NCI-H345 (cell line): ENCODE data around the gene GPR162.

ENCODE experiments used
- DNase-seq: peaks from one replicate; lab custom pipeline; 2025; lab: John Stamatoyannopoulos, UW

The GPR162 gene, protein sequence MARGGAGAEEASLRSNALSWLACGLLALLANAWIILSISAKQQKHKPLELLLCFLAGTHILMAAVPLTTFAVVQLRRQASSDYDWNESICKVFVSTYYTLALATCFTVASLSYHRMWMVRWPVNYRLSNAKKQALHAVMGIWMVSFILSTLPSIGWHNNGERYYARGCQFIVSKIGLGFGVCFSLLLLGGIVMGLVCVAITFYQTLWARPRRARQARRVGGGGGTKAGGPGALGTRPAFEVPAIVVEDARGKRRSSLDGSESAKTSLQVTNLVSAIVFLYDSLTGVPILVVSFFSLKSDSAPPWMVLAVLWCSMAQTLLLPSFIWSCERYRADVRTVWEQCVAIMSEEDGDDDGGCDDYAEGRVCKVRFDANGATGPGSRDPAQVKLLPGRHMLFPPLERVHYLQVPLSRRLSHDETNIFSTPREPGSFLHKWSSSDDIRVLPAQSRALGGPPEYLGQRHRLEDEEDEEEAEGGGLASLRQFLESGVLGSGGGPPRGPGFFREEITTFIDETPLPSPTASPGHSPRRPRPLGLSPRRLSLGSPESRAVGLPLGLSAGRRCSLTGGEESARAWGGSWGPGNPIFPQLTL

DNA sequence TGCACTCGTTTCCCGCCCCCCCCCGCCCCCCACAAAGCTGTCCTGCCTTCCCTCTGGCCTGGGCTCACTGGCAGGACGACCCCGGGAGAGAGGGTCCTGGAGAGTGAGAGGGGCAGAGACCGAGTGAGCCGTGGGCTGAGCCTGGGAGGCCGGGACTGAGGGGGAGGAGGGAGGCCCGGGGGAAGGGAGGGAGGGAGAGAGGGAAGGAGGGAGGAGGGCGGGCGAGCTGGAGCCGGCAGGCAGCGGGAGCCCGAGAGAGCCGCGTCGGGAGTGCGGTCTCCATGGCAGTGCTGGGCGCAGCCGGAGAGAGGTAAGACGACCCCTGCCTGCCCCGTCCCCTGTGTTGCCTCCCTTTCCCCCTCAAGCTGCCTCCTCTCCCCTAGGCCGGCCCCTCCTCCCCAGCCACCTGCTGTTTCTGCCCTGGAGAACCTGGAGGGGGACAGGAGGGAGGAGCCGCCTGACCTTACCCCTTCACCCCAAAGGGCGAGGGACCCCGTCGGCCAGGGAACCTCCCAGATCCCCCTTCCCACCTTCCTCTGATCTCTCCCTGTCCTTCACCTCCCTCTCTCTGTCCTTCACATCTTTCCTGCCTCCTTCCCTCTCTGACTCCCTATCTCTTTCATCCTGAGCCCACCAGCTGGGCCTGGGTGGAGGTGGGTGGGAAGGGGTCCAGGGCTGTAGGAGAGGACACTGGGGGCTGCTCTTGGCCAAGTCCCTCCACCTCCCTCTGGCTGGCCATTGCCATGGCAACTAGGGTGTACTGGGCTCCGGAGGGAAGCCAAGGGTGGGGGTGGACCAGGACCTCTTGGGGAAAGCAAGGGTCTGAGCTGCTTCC is at the start of gene GPR162:
TSS of gene GPR162 (plus strand) at position 231 of the 835 bp plus-strand sequence. CDS start 2,078 bp downstream, outside the sequence.
- DNase-seq, result peak; percentile 69

DNA sequence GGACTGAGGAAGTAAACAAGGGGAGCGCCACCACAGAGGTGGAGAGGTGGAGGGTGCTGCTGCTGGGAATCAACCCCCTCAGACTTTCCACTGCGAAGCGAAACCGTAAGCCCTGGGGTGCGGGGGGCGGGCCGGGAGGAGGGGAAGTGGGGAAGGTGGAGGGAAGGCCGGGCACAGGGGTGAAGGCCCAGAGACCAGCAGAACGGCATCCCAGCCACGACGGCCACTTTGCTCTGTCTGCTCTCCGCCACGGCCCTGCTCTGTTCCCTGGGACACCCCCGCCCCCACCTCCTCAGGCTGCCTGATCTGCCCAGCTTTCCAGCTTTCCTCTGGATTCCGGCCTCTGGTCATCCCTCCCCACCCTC is 49.3 kb upstream of the GPR162 start, which contains the start of gene LAG3:
TSS of gene LAG3 (plus strand) at position 190 of the 365 bp plus-strand sequence. CDS start 333 bp downstream, outside the sequence.
- DNase-seq, result no peak

DNA sequence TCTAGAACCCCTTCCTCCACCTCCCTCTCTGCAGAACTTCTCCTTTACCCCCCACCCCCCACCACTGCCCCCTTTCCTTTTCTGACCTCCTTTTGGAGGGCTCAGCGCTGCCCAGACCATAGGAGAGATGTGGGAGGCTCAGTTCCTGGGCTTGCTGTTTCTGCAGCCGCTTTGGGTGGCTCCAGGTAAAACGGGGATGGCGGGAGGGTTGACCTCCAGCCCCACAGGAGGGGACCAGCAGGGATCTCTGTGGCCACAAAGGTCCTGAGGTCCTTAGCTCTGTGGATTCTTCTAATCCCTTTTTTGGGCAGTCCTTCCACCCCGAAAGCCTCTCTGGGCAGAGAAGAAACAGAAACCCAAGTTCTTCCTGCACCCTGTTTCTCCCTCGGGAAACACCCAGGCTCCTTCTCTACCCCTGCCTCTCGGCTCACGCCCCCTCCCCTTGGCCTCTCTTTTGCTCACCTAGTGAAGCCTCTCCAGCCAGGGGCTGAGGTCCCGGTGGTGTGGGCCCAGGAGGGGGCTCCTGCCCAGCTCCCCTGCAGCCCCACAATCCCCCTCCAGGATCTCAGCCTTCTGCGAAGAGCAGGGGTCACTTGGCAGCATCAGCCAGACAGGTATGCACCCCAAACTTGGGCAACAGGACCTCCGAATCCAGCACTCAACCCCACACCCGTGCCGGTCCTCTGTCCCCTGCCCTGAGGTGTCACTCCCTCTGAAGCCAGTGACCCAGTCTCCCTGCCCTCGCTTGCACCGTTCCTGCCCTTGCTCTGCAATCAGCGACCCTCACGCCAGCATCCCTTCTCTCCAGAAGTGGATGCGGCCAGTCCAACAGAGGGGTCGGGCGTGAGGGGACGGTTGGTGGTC is 48.7 kb upstream of the GPR162 start:
- DNase-seq, result no peak

DNA sequence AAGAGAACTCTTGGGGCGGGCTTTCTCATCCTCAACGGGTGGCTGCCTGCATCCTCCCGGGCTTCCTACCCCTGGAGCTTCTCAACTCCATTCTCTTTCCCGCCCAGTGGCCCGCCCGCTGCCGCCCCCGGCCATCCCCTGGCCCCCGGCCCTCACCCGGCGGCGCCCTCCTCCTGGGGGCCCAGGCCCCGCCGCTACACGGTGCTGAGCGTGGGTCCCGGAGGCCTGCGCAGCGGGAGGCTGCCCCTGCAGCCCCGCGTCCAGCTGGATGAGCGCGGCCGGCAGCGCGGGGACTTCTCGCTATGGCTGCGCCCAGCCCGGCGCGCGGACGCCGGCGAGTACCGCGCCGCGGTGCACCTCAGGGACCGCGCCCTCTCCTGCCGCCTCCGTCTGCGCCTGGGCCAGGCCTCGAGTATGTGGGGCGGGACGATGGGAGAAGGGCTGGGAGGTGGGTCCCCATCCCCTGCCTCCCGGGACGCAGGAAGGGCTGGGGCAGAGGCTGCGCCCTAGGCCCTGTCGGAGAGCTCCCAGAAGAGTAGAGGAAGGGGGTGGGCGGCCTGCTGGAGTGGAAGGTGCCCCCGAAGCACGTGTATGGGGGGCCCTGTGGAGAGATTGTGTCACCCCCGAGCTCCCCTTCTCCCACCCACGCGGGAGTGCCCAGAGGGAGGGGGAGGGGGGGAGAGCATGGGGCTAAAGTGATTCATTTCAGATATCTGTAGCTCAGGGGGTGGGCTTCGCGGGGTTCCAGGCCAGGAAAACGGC is 47.9 kb upstream of the GPR162 start:
- DNase-seq, result no peak

DNA sequence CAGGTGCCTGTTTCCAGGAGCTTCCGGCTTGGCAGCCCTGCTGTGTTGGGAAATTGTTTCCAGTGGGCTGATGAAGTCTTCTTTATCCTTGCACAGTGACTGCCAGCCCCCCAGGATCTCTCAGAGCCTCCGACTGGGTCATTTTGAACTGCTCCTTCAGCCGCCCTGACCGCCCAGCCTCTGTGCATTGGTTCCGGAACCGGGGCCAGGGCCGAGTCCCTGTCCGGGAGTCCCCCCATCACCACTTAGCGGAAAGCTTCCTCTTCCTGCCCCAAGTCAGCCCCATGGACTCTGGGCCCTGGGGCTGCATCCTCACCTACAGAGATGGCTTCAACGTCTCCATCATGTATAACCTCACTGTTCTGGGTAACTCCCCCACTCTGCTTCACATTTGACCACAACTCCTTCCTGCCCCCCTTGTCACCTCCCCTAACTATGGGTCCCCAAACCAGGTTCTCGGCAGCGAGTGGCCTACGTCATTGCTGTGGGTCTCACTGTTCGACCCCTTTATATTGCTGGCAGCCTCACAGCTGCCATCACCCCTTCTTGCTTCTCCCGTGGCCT is 47.0 kb upstream of the GPR162 start:
- no peak for DNase-seq

DNA sequence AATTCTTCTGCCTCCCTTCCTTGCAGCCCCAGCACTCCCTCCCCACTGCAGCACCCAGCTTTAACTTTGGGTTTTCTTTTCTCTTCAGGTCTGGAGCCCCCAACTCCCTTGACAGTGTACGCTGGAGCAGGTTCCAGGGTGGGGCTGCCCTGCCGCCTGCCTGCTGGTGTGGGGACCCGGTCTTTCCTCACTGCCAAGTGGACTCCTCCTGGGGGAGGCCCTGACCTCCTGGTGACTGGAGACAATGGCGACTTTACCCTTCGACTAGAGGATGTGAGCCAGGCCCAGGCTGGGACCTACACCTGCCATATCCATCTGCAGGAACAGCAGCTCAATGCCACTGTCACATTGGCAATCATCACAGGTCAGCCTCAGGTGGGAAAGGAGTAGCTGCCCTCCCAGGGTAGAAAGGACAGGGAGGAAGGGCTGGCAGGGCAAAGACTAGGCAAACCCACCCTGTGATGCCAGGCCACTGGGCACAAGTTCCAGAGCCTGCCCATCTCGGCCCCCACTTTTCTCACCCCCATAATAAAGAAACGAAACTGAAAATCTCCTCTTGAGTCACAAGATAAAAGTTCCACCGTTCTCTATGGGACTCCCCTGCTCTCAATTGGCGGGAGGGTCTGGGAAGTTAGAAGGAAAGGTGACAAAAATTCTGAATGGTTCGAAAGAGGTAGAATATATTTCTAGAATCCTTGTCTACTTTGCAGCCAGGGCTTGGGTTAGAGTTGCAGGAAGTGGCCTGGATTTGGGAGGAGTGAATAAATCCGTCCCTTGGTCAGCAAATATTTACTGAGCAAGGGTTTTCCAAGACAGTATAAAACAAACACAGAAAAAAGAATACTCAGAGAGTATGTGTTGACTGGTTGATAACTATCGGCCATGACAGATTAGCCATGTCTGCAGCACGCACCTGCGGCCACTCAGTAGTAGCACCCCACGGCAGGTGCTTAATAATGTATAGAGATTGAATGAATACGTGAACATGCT is 46.1 kb upstream of the GPR162 start:
- DNase-seq, result no peak

DNA sequence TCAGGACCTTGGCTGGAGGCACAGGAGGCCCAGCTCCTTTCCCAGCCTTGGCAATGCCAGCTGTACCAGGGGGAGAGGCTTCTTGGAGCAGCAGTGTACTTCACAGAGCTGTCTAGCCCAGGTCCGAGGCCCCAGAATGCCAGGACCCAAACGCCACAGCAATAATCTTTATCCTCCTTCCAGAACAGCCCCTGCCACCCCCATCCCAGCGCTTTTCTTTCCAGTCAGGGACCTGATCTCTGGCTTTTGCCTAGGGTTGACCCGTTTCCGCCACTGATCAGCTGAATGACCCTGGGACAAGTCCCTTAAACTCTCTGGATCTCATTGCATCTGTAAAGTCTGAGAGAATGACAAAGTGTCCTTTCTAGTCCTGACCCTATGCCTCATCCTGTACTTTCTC is 44.2 kb upstream of the GPR162 start:
- no peak for DNase-seq

DNA sequence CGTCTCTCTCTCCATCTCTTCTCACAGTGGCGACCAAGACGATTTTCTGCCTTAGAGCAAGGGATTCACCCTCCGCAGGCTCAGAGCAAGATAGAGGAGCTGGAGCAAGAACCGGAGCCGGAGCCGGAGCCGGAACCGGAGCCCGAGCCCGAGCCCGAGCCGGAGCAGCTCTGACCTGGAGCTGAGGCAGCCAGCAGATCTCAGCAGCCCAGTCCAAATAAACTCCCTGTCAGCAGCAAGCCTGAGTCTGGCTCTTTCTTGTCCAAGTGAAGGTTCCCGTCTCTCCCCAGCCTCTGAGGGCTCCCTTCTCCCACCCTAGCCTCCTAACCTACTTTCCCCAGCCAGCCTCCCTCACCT is 43.4 kb upstream of the GPR162 start:
- no peak for DNase-seq

DNA sequence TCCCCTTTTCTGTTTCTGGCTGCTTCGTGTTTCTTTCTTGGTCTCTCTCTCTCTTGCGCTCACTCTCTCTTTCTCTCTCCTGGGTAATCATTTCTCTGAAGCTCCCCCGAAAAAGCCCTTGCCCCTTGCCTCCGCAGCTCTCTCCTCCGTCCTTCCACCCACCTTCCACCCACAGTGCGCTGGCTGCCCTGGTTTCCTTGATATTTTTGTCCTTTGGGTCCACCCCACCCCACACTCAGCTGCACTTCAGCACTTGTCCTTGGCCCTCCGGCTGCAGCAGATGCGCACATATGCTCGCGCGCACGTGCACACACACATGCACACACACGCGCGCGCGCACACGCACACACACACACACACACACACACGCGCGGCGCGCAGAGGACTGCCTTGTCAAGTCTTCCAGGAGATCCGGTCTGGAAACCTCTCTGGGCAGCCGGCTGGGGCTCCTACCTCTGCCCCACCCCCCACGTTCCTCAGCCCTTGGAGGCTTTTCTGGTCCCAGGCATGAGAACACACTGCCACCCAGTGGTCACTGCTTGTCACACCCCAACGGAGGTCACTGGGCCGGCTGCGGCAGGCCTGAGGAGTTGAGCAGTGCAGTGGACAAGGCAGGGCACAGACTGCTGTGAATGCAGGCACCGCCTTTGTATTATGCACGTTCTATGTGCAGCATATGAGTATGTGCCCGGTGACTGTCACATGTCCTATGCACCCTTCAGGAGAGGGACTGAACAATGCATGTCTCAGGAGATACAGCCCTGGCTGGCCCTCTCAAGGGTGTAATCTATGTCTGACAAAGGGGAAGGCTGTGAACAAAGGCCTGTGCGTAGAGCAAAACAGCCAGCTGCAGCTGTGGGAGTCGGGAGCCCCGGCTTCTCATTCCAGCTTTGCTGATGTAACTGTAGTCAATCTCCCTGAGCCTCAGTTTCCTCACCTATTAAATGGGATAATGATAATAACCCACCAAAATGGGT is 42.8 kb upstream of the GPR162 start:
- DNase-seq, result peak; percentile 91

DNA sequence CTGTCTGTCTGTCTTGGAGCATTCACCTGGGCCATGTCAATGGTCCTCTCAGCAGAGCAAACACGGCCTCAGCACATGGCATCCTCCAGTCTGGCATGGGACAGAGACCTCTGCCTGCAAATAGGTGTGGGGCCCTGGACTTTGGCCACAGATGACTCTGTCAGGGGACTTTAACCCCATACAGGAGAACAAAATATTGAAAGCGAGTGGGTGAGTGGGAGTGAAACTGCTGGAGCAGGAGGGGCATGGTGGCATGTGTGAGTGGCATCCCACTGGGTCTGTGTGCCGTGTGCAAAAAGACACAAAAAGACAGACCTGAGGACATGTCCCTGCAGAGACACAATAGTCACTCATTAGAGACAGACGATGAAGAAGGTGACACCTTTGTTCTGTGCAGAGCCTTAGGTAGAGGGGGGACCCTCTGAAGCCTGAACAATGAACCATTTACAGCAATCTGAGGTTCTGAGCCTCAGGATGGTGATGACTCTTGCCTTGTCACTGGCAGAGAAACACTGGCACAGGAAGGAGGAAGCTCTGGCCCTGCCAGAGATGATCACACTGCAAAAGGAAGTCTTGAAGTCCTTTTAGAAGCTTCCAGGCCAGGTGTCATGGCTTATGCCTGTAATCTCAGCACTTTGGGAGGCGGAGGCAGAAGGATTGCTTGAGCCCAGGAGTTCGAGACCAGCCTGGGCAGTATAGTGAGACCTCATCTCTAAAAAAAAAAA is 41.8 kb upstream of the GPR162 start:
- no peak for DNase-seq

DNA sequence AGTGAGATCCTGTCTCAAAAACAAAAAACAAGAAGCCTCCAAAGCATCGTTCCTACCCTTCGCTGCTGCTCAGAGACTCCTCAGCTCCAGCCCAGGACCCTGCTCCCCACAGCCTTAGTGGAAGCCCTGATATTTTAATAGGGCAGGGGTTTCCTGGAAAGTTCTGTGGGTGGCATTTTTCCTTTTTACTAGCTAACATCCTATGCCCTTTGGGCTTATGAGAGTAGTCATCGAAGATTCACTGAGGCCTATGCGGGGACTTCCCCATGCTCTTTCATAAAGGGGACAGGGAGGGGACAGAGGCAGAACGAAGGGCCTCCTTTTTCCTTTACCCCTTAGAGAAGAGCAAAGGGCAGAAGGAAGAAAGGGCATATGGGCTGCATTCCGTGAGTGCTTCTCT is 41.0 kb upstream of the GPR162 start:
- no peak for DNase-seq

DNA sequence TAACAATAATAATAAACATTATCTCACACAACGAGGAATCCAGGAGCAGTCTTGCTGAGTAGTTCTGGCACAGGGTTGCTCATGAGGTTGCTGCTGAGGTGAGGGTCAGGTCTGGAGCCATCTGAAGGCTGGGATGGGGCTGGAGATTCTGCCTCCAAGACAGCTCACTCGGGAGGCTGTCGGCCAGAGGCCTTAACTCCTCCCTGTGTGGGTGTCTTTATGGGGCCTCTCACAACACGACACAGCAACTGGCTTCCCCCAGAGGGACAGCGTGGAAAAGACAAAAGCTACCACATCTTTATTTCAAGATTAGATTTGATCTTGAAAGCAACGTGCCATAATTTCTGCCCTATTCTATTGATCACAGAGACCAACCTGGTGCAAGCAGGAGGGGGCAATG is 39.5 kb upstream of the GPR162 start:
- no peak for DNase-seq

DNA sequence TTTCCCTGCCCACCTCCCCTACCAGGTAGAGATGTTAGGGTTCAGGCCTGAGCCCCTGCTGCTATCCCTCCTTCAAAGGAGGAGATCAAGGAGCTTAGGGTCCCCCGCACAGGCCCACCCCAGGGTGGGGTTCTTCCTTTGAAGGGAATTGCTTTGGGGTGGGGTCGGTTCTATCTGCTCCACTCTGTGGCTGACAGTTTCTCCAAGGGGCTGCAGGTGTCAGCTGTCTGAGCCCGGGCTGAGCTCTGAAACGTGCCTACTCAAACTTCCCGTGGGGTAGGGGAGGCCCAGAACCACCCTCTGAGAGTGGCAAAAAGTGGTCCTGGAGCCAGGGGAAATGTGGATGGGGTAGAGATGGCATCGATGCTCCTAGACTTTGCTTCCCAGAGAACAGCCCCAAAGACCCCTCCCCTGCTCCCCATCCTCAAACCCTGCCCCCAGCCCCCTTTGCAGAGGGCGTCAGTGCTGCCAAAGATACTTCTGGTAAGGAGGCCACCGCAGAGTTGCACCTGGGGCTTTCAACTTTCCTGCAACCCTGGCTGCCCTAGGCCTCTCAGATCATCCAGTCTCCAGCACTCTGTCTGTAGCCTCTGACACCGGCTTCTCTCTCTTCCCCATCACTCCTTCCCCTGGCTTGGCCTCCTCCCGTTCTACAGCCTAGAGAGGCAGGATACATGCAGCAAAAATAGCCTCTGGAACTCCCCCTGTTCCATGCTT is 38.6 kb upstream of the GPR162 start:
- no peak for DNase-seq

DNA sequence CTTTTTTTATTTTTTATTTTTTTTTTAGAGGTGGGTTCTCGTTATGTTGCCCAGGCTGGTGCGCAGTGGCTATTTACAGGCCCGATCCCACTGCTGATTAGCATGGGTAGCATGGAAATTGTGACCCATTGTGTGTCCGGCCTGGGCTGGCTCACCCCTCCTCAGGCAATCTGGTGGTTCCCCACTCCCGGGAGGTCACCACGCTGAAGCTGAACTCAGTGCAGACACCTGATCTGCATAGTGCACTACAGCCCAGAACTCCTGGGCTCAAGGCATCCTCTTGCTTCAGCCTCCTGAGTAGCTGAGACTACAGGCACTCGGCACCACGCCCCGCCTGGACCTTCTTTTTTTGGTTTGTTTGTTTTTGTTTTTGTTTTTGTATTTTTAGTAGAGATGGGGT is 37.8 kb upstream of the GPR162 start:
- DNase-seq, result no peak

DNA sequence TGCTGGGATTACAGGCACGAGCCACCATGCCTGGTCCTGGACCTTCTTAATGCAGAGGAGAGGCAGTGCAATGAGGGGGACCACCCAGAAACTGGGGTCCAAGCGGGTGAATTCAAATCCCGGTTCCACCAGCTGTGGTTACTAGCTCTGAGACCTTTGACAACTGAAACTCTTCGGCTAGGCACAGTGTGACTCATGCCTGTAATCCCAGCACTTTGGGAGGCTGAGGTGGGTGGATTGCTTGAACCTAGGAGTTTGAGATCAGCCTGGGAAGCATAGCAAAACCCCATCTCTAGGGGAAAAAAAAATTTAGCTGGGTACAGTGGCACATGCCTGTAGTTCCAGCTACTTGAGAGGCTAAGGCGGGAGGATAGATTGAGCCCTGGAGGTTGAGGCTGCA is 37.3 kb upstream of the GPR162 start:
- DNase-seq, result no peak

DNA sequence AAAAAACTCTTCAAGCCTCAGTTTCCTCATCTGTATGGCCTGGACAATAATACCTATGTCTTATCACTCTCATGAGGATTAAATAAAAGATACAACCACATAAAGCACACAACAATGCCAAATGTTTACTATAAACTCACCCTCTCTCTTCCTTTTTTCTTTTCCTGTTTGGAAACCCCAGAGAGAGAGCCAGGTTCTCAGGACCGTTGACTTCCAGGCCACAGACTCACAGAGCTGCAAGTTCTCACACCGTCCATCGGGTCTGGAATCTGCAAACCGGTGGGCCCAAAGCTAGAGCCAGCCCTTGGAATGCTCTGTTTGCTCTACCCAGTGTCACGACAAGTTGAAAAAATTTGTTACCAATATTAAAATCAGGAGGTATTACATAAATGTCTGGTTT is 36.9 kb upstream of the GPR162 start:
- DNase-seq, result no peak
